Measurements from ENCODE around the gene KCNK15. TPM values are rescaled to one million over a fixed set of nuclear protein-coding genes. Genes with fewer than 3 reads are reported as not detected.
A peak's percentile ranks its signal among the peaks of the same experiment; 100 is the strongest.
"Not testable (repeated sequence)": the region's sequence is repeated elsewhere in the genome, so short reads cannot be mapped to it uniquely, and the experiment has no call there.

KCNK15 gene
- 0.55 TPM for polyA plus RNA-seq (2013, experiment 1 of 2)
- 0.67 TPM for polyA plus RNA-seq (2013, experiment 2 of 2)

- no peak within 1 kb of the TSS for H3K23ac ChIP-seq (ENCODE audit: low read length)
- H3K9ac ChIP-seq (ENCODE audit: low read length), result peak within 1 kb of the TSS; percentile 61
- no CpG with 5 or more reads among the region's 81 CpGs for WGBS (ENCODE audit: extremely low coverage, insufficient coverage, low lambda C conversion rate)
- H2BK5ac ChIP-seq (ENCODE audit: low read length), result no peak within 1 kb of the TSS
- no peak within 1 kb of the TSS for H2AK5ac ChIP-seq (ENCODE audit: low read length)
- H2BK120ac ChIP-seq (ENCODE audit: low read depth, low read length), result no peak within 1 kb of the TSS
- peak within 1 kb of the TSS; percentile 65 for H3K18ac ChIP-seq (ENCODE audit: low read length)
- H3K79me1 ChIP-seq (ENCODE audit: low read length), result no peaks in the 10 kb centered on the region
- H3K4me1 ChIP-seq (ENCODE audit: control insufficient read depth, low read depth, low read length), result peaks cover 2% of the 10 kb centered on the region
- H3K27me3 ChIP-seq (ENCODE audit: insufficient read depth, low read length, poor library complexity), result no peaks in the 10 kb centered on the region
- H3K79me2 ChIP-seq (ENCODE audit: control insufficient read depth, insufficient read depth, low read length), result no peaks in the 10 kb centered on the region
- no peak within 1 kb of the TSS for H3K4me3 ChIP-seq (ENCODE audit: low read length)
- H3K36me3 ChIP-seq (ENCODE audit: control insufficient read depth, insufficient read depth, low read length), result no peaks in the 10 kb centered on the region
- no peak within 1 kb of the TSS for H3K27ac ChIP-seq (ENCODE audit: low read depth, low read length)
- H3K4me2 ChIP-seq (ENCODE audit: low read length), result peak within 1 kb of the TSS; percentile 65
- H3K4ac ChIP-seq (ENCODE audit: low read depth, low read length), result no peak within 1 kb of the TSS
- DNase-seq, result peak; percentile 41
- H2BK15ac ChIP-seq (replicated peaks; ENCODE audit: low read depth), result no peak within 1 kb of the TSS
- peak within 1 kb of the TSS; percentile 79 for H3K56ac ChIP-seq (ENCODE audit: low read length)
- no peak within 1 kb of the TSS for H4K8ac ChIP-seq (ENCODE audit: low read depth, low read length)
- no peak within 1 kb of the TSS for H4K5ac ChIP-seq (ENCODE audit: low read length)
These were observed at the start of gene KCNK15 for GRCh38 chr20:44745598-44746366. KCNK15 (plus strand) TSS chr20:44745865; CDS start chr20:44745911, 46 bp downstream.

- Histone ChIP-seq H2BK5ac (ENCODE audit: low read length) (no peak overlapping the region), H3K36me3 (ENCODE audit: control insufficient read depth, insufficient read depth, low read length) (no peaks in the 10 kb centered on the region), H3K4me2 (ENCODE audit: low read length) (no peak overlapping the region), H3K56ac (ENCODE audit: low read length) (no peak overlapping the region), H3K27me3 (ENCODE audit: insufficient read depth, low read length, poor library complexity) (no peaks in the 10 kb centered on the region), H3K18ac (ENCODE audit: low read length) (no peak overlapping the region), H3K4me1 (ENCODE audit: control insufficient read depth, low read depth, low read length) (no peaks in the 10 kb centered on the region), H3K9ac (ENCODE audit: low read length) (no peak overlapping the region), H3K4me3 (ENCODE audit: low read length) (no peak overlapping the region), H4K8ac (ENCODE audit: low read depth, low read length) (no peak overlapping the region), H3K79me1 (ENCODE audit: low read length) (no peaks in the 10 kb centered on the region), H3K27ac (ENCODE audit: low read depth, low read length) (no peak overlapping the region), H3K79me2 (ENCODE audit: control insufficient read depth, insufficient read depth, low read length) (no peaks in the 10 kb centered on the region), H2BK15ac (replicated peaks; ENCODE audit: low read depth) (no peak overlapping the region), H3K4ac (ENCODE audit: low read depth, low read length) (no peak overlapping the region), H2AK5ac (ENCODE audit: low read length) (no peak overlapping the region), H3K23ac (ENCODE audit: low read length) (no peak overlapping the region), H2BK120ac (ENCODE audit: low read depth, low read length) (no peak overlapping the region), H4K5ac (ENCODE audit: low read length) (no peak overlapping the region)
- DNase-seq, result peak; percentile 57
- WGBS (ENCODE audit: extremely low coverage, insufficient coverage, low lambda C conversion rate), result no CpG with 5 or more reads among the region's 3 CpGs
These were observed 49.4 kb upstream of the KCNK15 start for GRCh38 chr20:44696315-44696714.

GRCh38 chr20:44697041-44697440 is 48.6 kb upstream of the KCNK15 start:
- not testable (repeated sequence) for H4K8ac ChIP-seq (ENCODE audit: low read depth, low read length); H3K23ac ChIP-seq (ENCODE audit: low read length); H3K4ac ChIP-seq (ENCODE audit: low read depth, low read length); H3K4me3 ChIP-seq (ENCODE audit: low read length); H3K27ac ChIP-seq (ENCODE audit: low read depth, low read length); H2BK15ac ChIP-seq (replicated peaks; ENCODE audit: low read depth); H3K79me1 ChIP-seq (ENCODE audit: low read length); DNase-seq; H3K9ac ChIP-seq (ENCODE audit: low read length); H3K27me3 ChIP-seq (ENCODE audit: insufficient read depth, low read length, poor library complexity); H2BK120ac ChIP-seq (ENCODE audit: low read depth, low read length); H3K36me3 ChIP-seq (ENCODE audit: control insufficient read depth, insufficient read depth, low read length); H4K5ac ChIP-seq (ENCODE audit: low read length); H3K18ac ChIP-seq (ENCODE audit: low read length); H2BK5ac ChIP-seq (ENCODE audit: low read length); H3K4me1 ChIP-seq (ENCODE audit: control insufficient read depth, low read depth, low read length); H3K56ac ChIP-seq (ENCODE audit: low read length); H2AK5ac ChIP-seq (ENCODE audit: low read length); H3K4me2 ChIP-seq (ENCODE audit: low read length); H3K79me2 ChIP-seq (ENCODE audit: control insufficient read depth, insufficient read depth, low read length)
- WGBS (ENCODE audit: extremely low coverage, insufficient coverage, low lambda C conversion rate), result no CpG with 5 or more reads among the region's 5 CpGs

GRCh38 chr20:44698351-44698750 is 47.3 kb upstream of the KCNK15 start:
- H2BK15ac ChIP-seq (replicated peaks; ENCODE audit: low read depth), result no peak overlapping the region
- no peaks in the 10 kb centered on the region for H3K4me1 ChIP-seq (ENCODE audit: control insufficient read depth, low read depth, low read length)
- no peak overlapping the region for H3K9ac ChIP-seq (ENCODE audit: low read length)
- no peak overlapping the region for H2AK5ac ChIP-seq (ENCODE audit: low read length)
- no peak overlapping the region for H2BK120ac ChIP-seq (ENCODE audit: low read depth, low read length)
- H4K5ac ChIP-seq (ENCODE audit: low read length), result no peak overlapping the region
- no peak overlapping the region for H3K4me3 ChIP-seq (ENCODE audit: low read length)
- H3K79me1 ChIP-seq (ENCODE audit: low read length), result no peaks in the 10 kb centered on the region
- no peak overlapping the region for H3K18ac ChIP-seq (ENCODE audit: low read length)
- H3K36me3 ChIP-seq (ENCODE audit: control insufficient read depth, insufficient read depth, low read length), result no peaks in the 10 kb centered on the region
- no peak overlapping the region for H3K4me2 ChIP-seq (ENCODE audit: low read length)
- H3K4ac ChIP-seq (ENCODE audit: low read depth, low read length), result no peak overlapping the region
- no peak overlapping the region for H3K27ac ChIP-seq (ENCODE audit: low read depth, low read length)
- no peaks in the 10 kb centered on the region for H3K27me3 ChIP-seq (ENCODE audit: insufficient read depth, low read length, poor library complexity)
- WGBS (ENCODE audit: extremely low coverage, insufficient coverage, low lambda C conversion rate), result no CpG with 5 or more reads among the region's 3 CpGs
- no peak overlapping the region for H2BK5ac ChIP-seq (ENCODE audit: low read length)
- no peaks in the 10 kb centered on the region for H3K79me2 ChIP-seq (ENCODE audit: control insufficient read depth, insufficient read depth, low read length)
- no peak for DNase-seq
- no peak overlapping the region for H3K23ac ChIP-seq (ENCODE audit: low read length)
- H3K56ac ChIP-seq (ENCODE audit: low read length), result no peak overlapping the region
- H4K8ac ChIP-seq (ENCODE audit: low read depth, low read length), result no peak overlapping the region

- H3K27me3 ChIP-seq (ENCODE audit: insufficient read depth, low read length, poor library complexity), result no peaks in the 10 kb centered on the region
- no peak overlapping the region for H2BK120ac ChIP-seq (ENCODE audit: low read depth, low read length)
These were observed 45.4 kb upstream of the KCNK15 start for GRCh38 chr20:44700306-44700705.

More at GRCh38 chr20:44700306-44700705, 45.4 kb upstream of the KCNK15 start:
- no peak for DNase-seq
- no peak overlapping the region for H3K23ac ChIP-seq (ENCODE audit: low read length)
- no peaks in the 10 kb centered on the region for H3K79me1 ChIP-seq (ENCODE audit: low read length)
- no peak overlapping the region for H2BK15ac ChIP-seq (replicated peaks; ENCODE audit: low read depth)
- no peak overlapping the region for H3K4me3 ChIP-seq (ENCODE audit: low read length)
- H4K5ac ChIP-seq (ENCODE audit: low read length), result no peak overlapping the region
- H3K79me2 ChIP-seq (ENCODE audit: control insufficient read depth, insufficient read depth, low read length), result no peaks in the 10 kb centered on the region
- H3K9ac ChIP-seq (ENCODE audit: low read length), result no peak overlapping the region
- H4K8ac ChIP-seq (ENCODE audit: low read depth, low read length), result no peak overlapping the region
- no peak overlapping the region for H3K18ac ChIP-seq (ENCODE audit: low read length)
- H3K56ac ChIP-seq (ENCODE audit: low read length), result no peak overlapping the region
- H3K27ac ChIP-seq (ENCODE audit: low read depth, low read length), result no peak overlapping the region
- no peaks in the 10 kb centered on the region for H3K4me1 ChIP-seq (ENCODE audit: control insufficient read depth, low read depth, low read length)
- no CpG with 5 or more reads among the region's 11 CpGs for WGBS (ENCODE audit: extremely low coverage, insufficient coverage, low lambda C conversion rate)
- no peak overlapping the region for H3K4ac ChIP-seq (ENCODE audit: low read depth, low read length)
- H3K4me2 ChIP-seq (ENCODE audit: low read length), result no peak overlapping the region
- H2AK5ac ChIP-seq (ENCODE audit: low read length), result no peak overlapping the region
- no peak overlapping the region for H2BK5ac ChIP-seq (ENCODE audit: low read length)
- H3K36me3 ChIP-seq (ENCODE audit: control insufficient read depth, insufficient read depth, low read length), result no peaks in the 10 kb centered on the region

All from mesendoderm (in vitro differentiated cells).